GM21717 (cell line): ENCODE measurements around the gene ADGRL3.

ENCODE experiments used
- ATAC-seq: cut with Tn5 transposase; IDR thresholded peaks from one replicate; pipeline ENCODE4 v1.9.1; 2021; ENCODE audit warnings: mild to moderate bottlenecking, moderate library complexity; ENCODE audit not compliant: unreplicated experiment

The ADGRL3 gene

GRCh38 chr4:61275241-61275640 is 75.1 kb downstream of the ADGRL3 start:
- ATAC-seq, result no peak

- ATAC-seq, result no peak
Observed at GRCh38 chr4:61276029-61276428, 75.9 kb downstream of the ADGRL3 start.

GRCh38 chr4:61277785-61278760 is 77.9 kb downstream of the ADGRL3 start:
- no peak for ATAC-seq

DNA sequence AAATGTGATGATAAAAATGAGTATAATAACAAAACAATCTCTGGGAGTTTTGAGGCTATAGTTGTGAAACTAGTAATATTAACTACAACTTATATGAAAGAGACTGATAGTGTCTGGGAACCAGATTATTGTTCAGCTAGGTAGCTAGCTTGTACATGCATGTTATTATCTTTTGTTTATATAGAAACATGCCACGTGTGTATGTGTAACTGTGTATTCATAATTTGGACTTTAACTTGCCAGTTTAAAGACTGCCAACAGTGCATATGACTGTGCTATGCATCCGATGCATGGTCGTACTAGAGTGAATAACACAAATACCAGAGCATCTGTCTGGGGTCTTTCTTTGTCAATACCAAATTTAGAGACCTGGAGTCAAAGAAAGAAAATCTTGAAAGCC is 92.2 kb downstream of the ADGRL3 start:
- ATAC-seq, result no peak

DNA sequence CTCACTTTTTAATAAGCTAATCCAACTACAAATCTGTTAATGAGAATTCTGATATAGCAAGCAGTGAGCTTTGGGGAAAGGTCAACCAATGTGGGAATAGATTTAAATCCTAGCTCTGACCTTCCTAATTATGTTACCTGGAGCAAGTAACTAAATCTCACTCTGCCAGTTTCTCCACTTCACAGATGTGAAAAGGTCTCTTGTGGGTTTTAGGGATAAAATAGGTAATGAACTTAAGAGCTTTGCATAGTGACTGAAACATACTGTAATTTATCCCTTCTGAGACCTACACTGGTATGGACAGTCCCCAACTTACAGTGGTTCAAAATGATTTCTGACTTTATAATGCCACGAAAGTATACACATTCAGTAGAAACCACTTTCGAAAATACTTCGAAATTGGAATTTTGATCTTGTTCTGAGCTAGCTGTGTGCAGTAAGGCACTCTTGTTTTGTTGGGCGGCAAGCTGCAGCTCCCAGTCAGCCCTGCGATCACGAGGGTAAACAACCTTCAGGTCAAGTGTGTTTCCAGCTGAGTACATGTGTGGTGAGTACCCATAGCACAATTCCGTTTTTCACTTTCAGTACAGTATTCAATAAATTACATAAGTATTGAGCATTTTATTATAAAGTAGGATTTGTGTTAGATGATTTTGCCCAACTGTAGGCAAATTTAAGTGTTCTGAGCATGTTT is 93.7 kb downstream of the ADGRL3 start:
- ATAC-seq, result no peak

GRCh38 chr4:61294936-61295335 is 94.8 kb downstream of the ADGRL3 start:
- no peak for ATAC-seq

- ATAC-seq, result no peak
Observed at GRCh38 chr4:61296144-61296543, 96.0 kb downstream of the ADGRL3 start.

GRCh38 chr4:61298178-61298740 is 98.1 kb downstream of the ADGRL3 start:
- no peak for ATAC-seq

DNA sequence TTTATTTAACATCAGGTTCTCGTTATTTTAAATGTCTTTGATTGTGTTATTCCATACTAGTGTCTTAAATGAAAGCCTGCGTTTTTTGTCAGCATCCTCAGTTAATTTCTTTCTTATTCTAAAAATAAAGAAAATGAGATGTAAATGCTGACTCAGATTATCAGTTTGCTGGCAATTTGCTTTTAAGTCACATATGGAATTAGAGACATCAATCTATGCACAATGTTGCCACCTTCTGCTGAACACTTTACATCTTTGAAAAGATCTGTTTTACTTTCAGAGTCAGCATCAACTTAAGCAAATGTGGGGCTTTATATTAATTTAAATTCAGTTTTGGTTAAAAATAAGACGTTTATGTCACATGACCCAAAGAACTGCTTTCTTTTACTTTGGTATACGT is 99.2 kb downstream of the ADGRL3 start:
- ATAC-seq, result no peak

- no peak for ATAC-seq
Observed at GRCh38 chr4:61300266-61300844, 100.2 kb downstream of the ADGRL3 start.

DNA sequence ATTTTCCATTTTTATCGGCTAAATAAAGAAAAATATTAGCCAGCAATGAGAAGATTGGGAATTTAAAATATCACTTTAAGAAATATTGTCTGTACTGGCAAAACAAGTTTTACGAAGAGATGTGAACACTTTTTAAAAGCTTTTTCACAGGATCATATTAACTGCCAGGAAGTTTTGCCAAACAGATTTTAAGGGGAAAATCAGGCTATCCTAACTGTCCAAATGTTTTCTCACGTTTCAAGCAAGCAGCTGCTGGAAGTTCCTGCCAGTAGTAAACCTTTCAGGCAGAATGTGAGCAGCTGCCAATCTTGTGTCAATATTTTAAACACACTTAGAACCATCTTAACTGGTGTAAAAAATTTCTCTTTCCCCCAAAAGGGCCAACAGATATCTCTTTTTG is 101.1 kb downstream of the ADGRL3 start:
- ATAC-seq, result no peak

DNA sequence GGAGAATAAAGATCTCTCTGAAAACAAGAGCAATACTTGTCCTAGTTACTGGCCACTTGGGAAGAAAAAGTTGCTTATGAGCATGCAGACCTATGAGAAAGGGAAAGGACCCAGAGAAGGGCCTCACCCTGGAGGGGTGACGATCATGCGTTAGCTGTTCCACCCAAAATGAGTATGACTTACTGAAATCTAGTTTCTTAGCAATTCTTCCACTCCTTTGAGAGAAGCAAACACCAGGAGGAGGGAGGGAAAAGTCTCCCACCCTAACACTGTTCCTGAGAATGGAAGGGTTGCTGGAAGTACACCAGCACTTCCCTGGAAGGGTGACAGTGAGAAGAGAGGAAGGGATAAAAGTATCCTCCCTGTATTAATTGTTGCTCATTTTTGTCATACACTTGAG is 107.9 kb downstream of the ADGRL3 start:
- no peak for ATAC-seq

DNA sequence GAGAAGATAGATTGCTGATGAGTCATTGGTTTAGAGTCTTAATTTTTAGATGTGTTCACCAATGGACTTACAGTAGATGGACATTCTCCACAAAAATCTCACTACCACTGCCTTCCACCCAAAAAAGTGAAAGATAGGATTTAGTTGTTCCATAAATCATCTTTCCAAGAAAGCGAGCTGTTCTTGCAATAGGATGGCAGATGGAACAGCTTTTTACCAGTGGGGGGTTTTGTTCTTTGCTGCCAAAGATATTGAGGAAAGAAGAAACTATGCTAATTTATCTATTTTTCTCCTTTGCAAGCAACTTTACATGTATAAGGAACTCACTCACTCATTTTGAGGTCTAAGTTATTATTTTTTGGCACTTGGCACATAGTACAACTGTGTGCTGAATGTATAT is 109.5 kb downstream of the ADGRL3 start:
- ATAC-seq, result no peak

DNA sequence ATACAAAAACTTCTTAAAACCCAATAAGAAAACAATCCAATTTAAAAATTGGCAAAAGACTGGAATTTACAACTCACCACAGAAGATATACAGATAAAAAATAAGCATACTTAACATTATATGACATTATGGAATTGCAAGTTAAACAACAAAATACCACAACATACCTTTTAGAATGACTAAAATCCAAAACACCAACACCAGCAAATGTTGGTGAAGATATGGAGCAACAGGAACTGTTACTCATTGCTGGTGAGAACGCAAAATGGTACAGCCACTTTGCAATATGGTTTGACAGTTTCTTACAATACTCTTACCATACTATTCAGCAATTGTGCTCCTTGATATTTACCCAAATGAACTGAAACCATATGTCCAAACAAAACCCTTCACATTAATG is 112.4 kb downstream of the ADGRL3 start:
- no peak for ATAC-seq

DNA sequence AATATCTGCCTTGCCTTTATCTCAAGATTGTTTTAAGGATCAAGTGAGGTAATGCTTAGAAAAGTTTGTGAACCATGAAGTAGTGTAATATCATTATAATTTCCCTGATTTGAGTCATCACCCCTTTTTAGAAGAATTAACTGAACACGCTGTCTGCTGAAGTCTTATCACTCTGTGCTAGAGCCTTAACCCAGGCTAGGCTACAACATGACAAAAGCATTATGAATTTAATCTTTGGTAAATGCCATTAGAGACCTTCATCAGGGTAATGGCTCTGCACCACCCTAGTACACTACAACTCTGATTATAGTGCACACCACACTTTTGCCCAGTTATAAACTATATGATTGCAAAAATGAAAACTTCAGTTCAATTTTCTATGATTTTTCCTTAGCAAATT is 118.3 kb downstream of the ADGRL3 start:
- no peak for ATAC-seq

GRCh38 chr4:61319156-61319555 is 119.0 kb downstream of the ADGRL3 start:
- ATAC-seq, result no peak

- ATAC-seq, result no peak
Observed at GRCh38 chr4:61320154-61320553, 120.0 kb downstream of the ADGRL3 start.

DNA sequence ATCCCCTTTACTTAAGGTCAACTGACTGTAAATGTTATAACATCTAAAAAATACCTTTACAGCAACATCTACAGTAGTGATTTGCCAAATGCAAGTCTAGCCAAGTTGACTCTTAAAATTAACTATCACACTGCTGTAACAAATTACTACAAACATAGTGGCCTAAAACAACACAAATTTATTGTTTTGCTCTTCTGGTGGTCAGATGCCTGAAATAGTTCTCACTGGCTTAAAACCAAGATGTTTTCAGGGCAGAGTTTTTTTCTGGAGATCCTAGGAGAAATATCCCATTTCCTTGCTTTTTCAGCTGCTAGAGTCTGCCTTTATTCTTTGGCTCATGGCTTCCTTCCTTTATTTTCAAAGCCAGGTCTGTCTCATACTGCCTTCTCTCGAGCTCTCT is 120.5 kb downstream of the ADGRL3 start:
- ATAC-seq, result no peak

DNA sequence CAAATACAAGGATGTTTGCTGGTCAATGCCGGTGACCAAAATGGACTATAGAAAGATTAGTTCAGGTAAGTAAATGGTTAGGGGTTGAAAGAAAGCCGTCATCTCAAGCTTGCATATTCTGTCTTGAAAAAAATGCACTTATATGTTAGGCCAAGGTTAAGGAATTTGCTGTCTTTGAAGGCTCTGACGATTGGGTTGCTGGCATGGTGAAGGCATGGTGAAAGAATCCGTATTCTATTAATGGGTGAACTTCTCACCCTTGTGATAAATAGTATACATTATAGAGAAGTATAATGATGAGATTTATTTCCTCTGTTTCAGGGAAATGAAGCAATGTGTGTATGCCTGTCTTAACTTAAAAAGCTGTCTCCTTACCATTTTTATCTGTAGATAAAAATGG is 132.6 kb downstream of the ADGRL3 start:
- no peak for ATAC-seq

DNA sequence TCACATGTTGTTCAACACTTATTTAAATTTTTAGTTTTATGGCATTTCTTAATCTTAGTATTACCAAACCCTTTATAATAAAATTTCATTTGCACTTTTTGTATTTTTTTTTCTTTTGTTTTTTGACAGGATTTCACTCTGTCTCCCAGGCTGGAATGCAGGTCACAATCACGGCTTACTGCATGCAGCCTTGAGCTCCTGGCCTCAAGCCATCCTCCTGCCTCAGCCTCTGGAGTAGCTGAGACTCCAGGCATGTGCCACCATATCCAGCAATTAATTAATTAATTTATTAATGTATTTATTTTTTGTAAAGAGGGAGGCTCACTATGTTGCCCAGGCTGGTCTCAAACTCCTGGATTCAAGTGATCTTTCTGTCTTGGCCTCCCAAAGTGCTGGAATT is 133.4 kb downstream of the ADGRL3 start:
- ATAC-seq, result no peak

GRCh38 chr4:61335241-61335763 is 135.2 kb downstream of the ADGRL3 start:
- ATAC-seq, result no peak
